Measurements from ENCODE around the gene AGTPBP1. TPM values are rescaled to one million over a fixed set of nuclear protein-coding genes. Genes with fewer than 3 reads are reported as not detected.
"Not testable (repeated sequence)": the region's sequence is repeated elsewhere in the genome, so short reads cannot be mapped to it uniquely, and the experiment has no call there.

Gene AGTPBP1
- polyA plus RNA-seq, 1 donor = 37.5 TPM

DNA sequence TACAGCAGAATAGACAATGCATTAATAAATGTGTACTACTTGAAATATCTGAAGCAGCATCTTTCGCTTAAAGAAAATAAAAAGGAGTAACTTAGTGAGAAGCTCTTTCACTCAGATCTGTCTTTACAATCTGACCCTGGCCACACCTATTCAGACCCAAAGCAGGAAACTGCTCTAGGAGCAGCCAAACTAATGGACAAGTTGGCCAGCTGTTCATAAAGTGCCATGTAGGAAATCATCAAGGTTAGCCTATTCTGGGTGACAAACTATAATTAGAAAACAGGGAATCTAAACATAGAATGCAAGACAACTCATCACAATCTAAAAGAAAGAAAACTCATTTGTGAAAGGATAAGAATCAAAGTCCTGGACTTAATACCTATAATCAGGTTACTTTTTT is 101.3 kb downstream of the AGTPBP1 start:
- DNase-seq = no peak

DNA sequence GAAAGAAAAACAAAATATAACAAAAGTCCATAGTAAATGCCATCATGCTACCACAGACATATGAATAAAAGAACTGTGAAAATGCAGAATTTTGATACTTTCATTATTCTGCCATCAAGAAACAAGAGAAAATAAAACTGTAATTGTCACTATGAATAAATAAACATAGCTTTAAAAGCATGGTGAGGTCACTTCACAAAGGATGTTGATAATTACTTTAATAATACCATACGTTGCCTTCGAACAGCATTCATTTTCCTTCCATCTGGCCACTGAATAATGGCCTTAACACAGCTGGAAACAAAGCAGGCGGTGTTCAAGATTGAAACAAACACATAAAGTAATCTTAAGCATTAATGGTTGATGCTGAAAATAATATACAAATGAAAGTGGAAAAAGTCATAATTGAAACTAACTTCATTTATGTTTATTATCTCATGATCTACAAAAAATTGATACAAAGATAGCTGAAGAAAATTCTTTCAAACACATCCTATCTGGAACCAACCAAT is 102.0 kb downstream of the AGTPBP1 start:
- no peak for DNase-seq

DNA sequence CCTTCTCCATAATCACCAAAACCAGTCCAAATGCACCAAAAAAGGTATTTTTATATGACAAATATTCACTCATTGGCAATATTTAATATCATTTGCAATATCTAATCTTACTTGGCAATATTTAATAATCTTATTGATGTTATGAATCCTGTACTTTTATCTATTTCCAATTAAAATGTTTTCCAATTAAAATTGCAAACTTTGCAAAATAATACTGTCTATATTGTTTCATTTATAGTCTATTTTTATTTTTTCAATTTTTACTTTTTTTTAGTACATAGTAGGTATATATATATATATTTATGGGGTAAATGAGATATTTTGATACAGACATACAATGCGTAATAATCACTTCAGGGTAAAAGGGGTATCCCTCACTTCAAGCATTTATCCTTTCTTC is 109.9 kb downstream of the AGTPBP1 start:
- DNase-seq = no peak

DNA sequence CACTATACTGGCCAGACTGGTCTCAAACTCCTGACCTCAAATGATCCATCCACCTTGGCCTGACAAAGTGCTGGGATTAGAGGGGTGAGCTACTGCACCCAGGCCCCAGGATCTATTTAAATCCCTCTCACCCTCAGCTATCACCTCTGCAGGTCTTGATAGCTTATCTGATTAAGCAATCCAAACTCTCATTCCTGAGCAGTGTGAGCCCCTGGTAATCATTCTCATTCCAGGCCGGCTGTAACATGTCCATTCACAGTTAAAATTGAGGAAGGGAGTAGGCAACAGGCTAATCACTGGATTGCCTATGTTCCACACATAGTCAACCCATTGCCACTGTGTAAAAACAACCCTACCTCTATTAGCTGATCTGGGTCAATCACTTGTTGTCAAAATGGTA is 111.1 kb downstream of the AGTPBP1 start:
- no peak for DNase-seq

DNA sequence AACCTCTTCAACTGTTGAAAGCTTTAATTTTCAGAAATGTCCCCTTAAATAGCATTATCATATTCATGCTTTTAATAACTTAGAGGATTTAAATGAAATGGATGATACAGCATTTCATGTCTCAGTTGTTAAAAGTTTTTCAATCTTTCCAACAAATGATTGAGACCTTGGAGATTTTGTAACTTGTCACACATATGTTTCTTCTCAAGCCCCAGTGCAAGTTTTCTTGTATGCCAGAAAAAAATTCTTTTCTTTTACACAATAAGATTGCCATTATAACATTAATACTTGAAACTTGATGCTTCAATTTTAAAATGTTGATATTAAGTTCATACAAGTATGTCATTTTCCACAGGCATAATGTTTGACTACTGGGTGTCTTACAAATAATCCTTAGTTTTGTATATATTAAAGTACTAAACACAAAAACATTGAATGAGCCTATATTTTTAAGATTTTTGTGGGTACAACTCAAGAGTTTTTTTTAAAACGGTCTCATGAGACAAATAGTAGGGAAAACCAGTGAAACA is 124.5 kb downstream of the AGTPBP1 start:
- no peak for DNase-seq

DNA sequence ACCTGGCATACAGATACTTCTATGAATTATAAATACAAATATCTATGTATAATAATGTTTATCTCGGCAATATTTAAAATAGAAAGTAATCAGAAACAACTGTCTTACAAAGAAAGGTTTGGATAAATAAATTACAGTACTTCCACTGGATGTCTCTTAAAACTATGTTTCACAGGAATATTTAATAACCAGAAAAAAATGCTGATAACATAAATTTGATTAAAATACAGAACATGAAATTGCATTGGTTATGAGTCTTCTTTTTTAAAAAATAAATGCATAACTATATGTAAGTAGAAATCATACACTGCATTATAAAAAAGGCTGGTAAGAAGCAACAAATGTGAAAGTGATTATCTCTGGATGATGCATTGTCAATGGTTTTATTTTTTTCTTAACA is 126.0 kb downstream of the AGTPBP1 start:
- no peak for DNase-seq

DNA sequence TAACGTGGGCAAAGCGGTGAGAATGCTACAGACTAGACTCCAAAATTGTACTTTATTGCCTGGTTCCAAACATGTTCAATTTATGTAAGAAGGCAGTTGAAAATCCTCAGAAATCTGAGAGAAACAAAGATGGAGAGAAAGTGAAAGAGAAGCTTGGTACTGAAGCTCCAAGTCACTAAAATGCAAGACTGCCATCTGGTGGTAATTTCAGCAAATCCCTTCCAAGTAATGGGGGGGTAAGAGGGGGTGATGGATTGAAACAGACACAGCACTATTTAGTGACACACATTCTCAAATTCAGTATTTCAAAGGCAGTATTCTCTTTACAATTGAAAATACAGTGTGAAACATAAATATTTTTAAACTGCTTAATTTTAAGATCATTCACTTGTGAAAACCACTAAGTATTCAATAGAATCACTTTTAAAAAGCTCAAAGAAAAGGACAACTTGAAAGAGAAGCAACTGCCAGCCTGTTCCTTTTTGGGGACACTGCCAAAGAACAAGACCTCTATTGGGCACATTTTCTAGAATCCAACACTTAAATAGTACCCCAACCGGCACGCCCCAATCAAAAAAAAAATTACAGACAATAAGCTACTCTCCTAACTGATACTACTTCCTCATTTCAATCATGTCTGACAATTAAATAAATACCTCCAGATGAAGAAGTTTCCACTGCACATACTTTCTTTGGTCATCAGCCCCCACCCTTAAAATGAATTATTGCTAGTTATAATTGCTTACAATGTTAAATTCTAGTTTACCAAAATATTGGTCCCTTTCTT is 131.5 kb downstream of the AGTPBP1 start:
- peak; percentile 86 for DNase-seq

DNA sequence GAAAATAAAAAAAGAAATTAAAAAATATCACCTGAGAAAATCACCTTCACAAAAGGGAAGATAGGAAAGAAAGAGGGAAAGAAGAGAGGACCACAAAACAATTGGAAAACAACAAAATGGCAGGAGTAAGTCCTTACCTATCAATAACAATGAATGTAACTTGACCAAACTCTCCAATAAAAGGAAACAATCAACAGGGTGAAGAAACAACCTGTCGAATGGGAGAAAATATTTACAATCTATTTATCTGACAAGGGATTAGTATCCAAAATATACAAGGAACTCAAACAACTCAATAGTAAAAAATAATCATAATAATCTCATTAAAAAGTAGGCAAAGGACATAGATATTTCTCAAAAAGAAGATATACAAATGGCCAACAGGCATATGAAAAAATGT is 135.8 kb downstream of the AGTPBP1 start:
- DNase-seq = no peak

DNA sequence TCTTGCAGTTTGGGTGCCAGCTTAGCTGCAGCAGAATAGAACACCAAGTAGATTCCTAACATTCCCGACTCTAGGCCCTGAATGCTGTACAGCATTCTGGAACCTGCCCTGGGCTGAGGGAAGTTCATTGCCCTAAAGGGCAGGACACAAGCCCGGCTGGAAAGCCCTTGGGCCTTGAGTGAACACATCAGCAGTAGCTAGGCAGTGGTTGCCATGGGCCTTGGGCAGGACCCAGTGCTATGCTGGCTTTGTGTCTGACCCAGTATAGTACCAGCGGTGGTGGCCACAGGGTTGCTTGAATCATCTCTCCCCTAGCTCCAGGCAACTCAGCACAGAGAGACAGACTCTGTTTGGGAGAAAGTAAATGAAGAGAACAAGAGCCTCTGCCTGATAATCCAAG is 137.8 kb downstream of the AGTPBP1 start:
- no peak for DNase-seq

DNA sequence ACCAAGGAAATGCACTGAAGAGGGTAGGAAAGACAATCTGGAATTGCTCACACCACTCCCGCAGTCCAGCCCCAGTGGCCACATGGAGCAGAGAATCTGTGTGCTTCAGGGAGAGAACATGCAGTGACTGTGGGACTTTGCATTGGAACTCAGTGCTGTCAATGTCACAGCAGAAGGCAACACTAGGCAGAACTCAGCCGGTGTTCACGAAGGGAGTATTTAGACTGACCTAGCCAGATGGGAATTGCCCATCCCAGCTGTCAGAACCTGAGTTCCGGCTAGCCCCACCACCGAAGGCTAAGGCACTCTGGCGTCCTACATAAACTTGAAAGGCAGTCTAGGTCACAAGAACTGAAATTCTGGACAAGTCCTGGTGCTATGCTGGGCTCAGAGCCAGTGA is 139.0 kb downstream of the AGTPBP1 start:
- no peak for DNase-seq

DNA sequence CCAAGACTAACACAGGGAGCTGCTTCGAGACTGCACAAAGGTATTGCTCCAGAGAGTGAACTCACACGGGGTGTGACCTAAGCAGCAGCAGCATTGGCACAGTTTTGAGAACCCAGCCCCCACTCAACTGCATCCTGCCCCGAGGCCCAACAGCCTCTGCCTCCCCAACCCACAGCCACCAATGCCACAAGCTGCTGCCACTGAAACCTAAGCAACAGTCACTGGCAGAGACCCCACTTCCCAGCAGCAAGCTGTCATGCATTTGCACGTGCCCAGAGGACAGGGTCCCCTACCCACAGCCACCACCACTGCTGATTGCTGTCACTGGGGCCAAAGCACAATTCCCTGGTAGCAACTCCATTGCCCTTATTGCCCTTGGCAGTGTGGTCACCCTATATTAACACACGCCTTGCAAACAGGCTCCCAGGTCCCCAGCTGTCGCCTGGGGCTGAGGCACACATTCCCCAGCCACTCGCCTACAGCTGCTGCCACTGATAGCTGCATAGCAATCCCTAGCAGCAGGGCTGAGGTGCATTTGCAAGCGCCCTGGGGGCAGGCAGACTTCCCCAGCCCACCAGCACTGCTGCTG is 141.0 kb downstream of the AGTPBP1 start:
- DNase-seq = no peak

DNA sequence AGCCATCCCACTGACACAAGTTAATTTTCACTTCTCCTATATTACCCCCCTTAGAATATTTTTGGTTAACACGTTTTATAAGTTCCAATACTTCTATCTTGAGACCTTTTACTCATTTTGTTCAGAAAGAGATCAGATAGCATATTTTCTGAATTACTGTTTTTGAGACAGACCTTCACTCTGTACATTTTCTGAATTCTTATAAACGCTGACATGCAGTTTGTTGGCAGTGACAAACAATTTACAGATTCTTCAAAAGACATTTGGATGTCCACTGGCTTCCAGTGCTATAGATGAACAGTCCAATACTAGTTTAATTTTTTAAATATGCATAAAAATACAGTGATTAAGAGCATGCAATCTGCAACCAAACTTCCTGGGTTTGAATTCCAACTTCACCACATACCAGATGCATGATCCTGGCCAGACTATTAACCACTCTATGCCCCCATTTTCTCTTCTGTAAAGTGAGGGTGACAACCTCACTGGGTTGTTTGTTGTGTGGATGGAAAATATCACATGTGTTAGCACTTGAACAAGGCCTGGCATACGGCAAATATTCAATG is 142.1 kb downstream of the AGTPBP1 start:
- DNase-seq = no peak

DNA sequence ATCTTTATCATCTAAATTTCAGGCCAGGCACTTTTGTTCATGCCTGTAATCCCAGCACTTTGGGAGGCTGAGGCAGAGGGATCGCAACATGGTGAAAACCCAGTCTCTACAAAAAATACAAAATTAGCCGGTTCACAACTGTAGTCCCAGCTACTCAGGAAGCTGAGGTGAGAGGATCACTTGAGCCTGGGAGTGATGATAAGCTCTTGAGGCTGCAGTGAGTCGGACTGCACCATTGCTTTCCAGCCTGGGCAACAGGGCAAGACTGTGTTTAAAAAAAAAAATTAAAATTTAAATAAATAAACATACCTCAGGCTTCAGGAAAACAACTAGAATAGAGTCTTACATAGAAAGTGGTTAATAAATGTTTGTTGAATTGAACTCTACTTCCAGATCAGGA is 147.4 kb downstream of the AGTPBP1 start:
- no peak for DNase-seq

DNA sequence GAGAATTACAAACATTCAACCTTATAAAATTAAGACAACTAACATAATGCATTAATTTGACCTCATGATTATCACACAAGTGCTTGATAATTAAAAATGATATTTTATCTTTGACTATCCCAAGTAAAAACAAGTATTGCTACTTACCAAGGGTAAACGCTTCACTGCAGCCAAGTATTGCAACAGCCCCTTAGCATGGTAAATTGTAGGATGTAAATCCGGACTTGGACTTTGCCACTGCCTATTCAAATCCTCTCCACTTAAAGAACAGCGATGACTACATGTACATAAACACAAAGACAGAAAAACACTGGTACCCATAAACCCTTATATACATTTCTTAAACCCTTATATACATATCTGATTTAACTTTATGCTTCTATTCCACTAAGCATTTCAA is 155.1 kb downstream of the AGTPBP1 start:
- no peak for DNase-seq

DNA sequence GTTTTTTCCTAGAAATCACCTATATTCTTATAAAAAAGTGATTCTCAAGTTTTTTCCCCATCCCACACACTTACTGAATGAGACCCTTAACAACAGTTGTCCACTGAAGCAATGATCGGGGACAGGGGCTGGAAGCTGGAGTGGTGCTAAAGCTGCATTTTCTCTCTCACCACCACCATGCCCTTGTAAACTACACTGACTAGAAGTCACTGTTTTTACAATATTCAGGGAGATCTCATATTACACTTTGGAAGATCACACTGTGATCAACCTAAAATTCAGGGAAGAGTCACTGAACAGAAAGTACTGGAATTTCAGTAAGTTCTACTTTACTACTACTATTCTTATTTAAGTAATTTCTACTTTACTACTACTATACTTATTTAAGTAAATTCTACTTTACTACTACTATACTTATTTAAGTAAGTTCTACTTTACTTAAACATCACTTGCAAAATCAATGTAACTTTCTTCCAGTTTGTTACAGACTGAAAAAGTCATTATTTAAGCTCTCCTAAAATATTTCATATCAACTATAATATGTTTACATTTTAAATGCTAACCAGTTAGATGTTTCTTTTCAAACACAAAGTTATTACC is 164.3 kb downstream of the AGTPBP1 start:
- no peak for DNase-seq

DNA sequence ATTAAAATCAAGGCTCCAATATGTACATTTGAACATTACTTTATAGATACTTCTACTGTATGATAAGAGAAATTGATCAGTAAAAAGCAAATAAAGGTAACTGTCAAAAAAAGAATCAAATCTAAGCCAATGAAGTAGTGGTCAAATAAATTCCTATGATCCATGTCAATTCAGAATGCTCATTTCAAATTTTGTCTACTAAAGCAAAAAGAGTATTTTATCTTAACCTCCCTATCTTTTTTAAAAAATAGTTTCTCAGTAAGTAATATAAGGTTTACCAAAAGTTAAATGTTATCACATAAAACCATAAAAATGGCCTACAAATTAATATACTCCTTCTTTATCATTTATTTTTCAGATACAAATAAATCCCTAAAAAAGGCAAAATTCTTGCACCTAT is 165.9 kb downstream of the AGTPBP1 start:
- DNase-seq = no peak

DNA sequence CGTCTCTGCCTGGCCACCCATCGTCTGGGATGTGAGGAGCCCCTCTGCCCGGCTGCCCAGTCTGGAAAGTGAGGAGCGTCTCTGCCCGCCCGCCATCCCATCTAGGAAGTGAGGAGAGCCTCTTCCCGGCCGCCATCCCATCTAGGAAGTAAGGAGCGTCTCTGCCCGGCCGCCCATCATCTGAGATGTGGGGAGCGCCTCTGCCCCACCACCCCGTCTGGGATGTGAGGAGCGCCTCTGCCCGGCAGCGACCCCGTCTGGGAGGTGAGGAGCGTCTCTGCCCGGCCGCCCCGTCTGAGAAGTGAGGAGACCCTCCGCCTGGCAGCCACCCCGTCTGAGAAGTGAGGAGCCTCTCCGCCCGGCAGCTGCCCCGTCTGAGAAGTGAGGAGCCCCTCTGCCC is 168.2 kb downstream of the AGTPBP1 start:
- not testable (repeated sequence) for DNase-seq

DNA sequence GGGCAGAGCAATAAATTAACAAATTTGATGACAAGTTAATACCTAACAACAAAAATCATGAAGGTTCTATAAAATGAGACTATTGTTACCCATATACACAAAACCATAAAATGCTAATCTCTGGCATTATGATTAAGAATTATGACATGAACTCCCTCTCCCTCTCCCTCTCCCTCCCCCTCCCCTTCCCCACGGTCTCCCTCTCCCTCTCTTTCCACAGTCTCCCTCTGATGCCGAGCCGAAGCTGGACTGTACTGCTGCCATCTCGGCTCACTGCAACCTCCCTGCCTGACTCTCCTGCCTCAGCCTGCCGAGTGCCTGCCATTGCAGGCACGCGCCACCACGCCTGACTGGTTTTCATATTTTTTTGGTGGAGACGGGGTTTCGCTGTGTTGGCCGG is 168.8 kb downstream of the AGTPBP1 start:
- DNase-seq = not testable (repeated sequence)

DNA sequence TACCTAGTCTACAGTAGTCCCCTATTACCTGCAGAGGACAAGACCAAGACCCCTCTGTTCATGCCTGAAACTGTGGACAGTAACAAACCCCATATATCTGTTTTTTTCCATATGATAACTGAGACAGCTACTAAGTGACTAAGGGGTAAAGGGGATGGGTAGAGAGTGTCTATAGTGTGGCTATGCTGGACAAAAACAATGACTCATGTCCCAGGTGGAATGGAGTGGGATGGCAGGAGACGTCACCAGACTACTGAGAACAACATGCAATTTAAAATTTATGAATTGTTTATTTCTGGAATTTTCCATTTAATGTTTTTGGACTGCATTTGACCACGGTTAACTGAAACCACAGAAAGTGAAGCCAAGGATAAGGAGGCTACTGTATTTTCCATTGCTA is 171.8 kb downstream of the AGTPBP1 start:
- DNase-seq = no peak

DNA sequence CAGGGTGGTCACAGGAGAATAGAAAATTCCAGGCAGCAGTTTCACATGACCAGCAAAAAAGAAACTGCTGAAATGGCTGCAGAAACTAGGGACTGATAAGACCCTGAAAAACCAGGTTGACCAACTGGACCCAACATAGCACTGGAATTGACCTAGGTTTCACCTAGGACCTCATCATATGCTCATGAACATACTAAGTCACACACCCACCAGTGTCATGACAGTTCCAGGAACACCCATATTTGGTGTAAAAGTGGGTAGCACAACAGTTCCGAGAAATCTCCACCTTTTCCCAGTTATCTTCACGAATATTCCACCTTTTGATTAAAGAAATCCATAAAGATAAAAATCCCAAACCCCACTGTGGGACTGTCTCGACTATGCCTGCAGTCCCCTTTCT is 182.2 kb downstream of the AGTPBP1 start:
- DNase-seq = no peak

DNA sequence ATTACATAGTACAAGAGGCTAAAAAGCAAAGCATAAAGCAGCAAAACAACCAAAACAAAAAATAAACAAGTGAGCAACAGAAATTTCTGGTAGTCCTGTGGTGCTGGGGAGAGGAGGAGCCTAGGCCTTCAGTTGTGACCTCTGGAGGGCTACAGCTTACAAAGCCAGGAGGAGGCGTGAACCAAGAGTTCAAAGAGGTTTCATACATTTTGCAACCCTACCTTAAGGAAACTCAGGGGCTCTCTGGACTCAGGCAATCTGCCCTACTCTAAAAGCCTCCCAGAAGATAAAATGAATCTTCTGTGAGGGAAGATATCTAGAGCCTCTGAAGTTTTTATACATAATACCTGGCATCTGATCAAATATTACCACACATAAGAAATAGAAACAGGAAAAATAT is 187.4 kb downstream of the AGTPBP1 start:
- DNase-seq = no peak

DNA sequence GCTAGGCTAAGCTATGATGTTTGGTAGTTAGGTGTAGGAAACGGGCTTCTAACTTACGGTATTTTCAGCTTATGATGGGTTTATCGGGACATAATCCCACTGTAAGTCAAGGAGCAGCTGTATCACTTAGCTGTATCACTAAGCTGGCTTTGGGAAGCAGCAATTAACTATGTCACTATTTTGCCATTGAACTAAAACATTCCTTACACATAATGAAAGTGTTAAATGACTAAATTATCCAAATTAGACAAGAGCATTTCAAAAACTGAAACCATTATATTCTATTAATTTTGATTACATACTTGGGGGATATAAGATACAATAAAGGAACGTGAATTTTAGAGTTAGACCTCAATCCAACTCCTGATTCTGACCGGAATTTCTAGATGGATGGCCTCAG is 188.3 kb downstream of the AGTPBP1 start:
- DNase-seq = no peak

DNA sequence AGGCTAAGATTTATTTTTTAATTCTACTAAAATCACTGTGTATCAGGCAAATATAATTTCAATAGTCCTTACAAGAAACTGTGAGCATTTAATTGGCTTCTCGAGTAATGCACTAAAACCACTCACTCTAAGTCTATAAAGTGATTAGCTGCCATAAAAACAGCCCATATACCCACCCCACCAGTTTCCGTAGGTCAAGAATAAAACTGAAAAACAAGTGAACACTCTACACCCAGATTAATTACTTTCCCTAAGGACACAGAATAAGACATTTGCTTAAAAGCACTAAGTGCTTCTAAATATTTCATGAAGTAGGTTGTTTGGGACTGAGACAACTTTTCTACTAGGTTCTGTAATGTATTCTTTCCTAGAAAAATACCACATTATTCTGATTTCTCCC is 194.2 kb downstream of the AGTPBP1 start:
- DNase-seq = no peak
